ENCODE results near the gene TRAF3IP1. TPM values are rescaled to one million over a fixed set of nuclear protein-coding genes. Genes with fewer than 3 reads are reported as not detected.
A peak's percentile ranks its signal among the peaks of the same experiment; 100 is the strongest.

The TRAF3IP1 gene
- total and polyA plus RNA-seq, 9 donors: 4.4 to 11.5 (median 8.3) TPM

GRCh38 chr2:238295144-238296112, 24.9 kb upstream of the TRAF3IP1 start:
- H3K27me3 ChIP-seq (ENCODE audit: control insufficient read depth, insufficient read depth, low read length): peaks cover 11% of the 10 kb centered on the region
- H3K4me1 ChIP-seq (ENCODE audit: control insufficient read depth, insufficient read depth, low read length): peaks cover 6% of the 10 kb centered on the region
- WGBS (ENCODE audit: insufficient coverage): 61% methylated on average over 8 of the region's 21 CpGs
- H3K4me3 ChIP-seq (ENCODE audit: low read length): no peak overlapping the region
- no peak for DNase-seq
- no peaks in the 10 kb centered on the region for H3K9me3 ChIP-seq (replicated peaks; ENCODE audit: control insufficient read depth, low read depth, low read length)
- H3K27ac ChIP-seq (ENCODE audit: low read length): no peak overlapping the region
- no peaks in the 10 kb centered on the region for H3K36me3 ChIP-seq (ENCODE audit: control insufficient read depth, insufficient read depth, low read length)

- Histone ChIP-seq H3K36me3 (ENCODE audit: control insufficient read depth, insufficient read depth, low read length) (no peaks in the 10 kb centered on the region), H3K9me3 (replicated peaks; ENCODE audit: control insufficient read depth, low read depth, low read length) (no peaks in the 10 kb centered on the region), H3K4me3 (ENCODE audit: low read length) (no peak overlapping the region), H3K4me1 (ENCODE audit: control insufficient read depth, insufficient read depth, low read length) (peaks cover 6% of the 10 kb centered on the region), H3K27ac (ENCODE audit: low read length) (no peak overlapping the region), H3K27me3 (ENCODE audit: control insufficient read depth, insufficient read depth, low read length) (peaks cover 11% of the 10 kb centered on the region)
- DNase-seq: no peak
- 70% methylated on average over 20 of the region's 24 CpGs for WGBS (ENCODE audit: insufficient coverage)
Observed at GRCh38 chr2:238296638-238297457, 23.5 kb upstream of the TRAF3IP1 start.

- 51% methylated on average over 5 of the region's 7 CpGs for WGBS (ENCODE audit: insufficient coverage)
- no peaks in the 10 kb centered on the region for H3K36me3 ChIP-seq (ENCODE audit: control insufficient read depth, insufficient read depth, low read length)
- peaks cover 6% of the 10 kb centered on the region for H3K4me1 ChIP-seq (ENCODE audit: control insufficient read depth, insufficient read depth, low read length)
- H3K27me3 ChIP-seq (ENCODE audit: control insufficient read depth, insufficient read depth, low read length): peaks cover 11% of the 10 kb centered on the region
- peak; percentile 47 for DNase-seq
- H3K27ac ChIP-seq (ENCODE audit: low read length): no peak overlapping the region
- no peak overlapping the region for H3K4me3 ChIP-seq (ENCODE audit: low read length)
- no peaks in the 10 kb centered on the region for H3K9me3 ChIP-seq (replicated peaks; ENCODE audit: control insufficient read depth, low read depth, low read length)
Observed at GRCh38 chr2:238299803-238300202, 20.5 kb upstream of the TRAF3IP1 start.

GRCh38 chr2:238302087-238302486, 18.2 kb upstream of the TRAF3IP1 start:
- WGBS (ENCODE audit: insufficient coverage): no CpG with 5 or more reads among the region's 3 CpGs
- Histone ChIP-seq H3K4me1 (ENCODE audit: control insufficient read depth, insufficient read depth, low read length) (peaks cover 6% of the 10 kb centered on the region), H3K4me3 (ENCODE audit: low read length) (no peak overlapping the region), H3K36me3 (ENCODE audit: control insufficient read depth, insufficient read depth, low read length) (no peaks in the 10 kb centered on the region), H3K27ac (ENCODE audit: low read length) (no peak overlapping the region), H3K27me3 (ENCODE audit: control insufficient read depth, insufficient read depth, low read length) (peaks cover 5% of the 10 kb centered on the region), H3K9me3 (replicated peaks; ENCODE audit: control insufficient read depth, low read depth, low read length) (no peaks in the 10 kb centered on the region)
- DNase-seq: no peak

GRCh38 chr2:238302751-238303150, 17.6 kb upstream of the TRAF3IP1 start:
- 79% methylated on average over 8 of the region's 9 CpGs for WGBS (ENCODE audit: insufficient coverage)
- Histone ChIP-seq H3K4me3 (ENCODE audit: low read length) (no peak overlapping the region), H3K27ac (ENCODE audit: low read length) (no peak overlapping the region), H3K4me1 (ENCODE audit: control insufficient read depth, insufficient read depth, low read length) (peaks cover 6% of the 10 kb centered on the region), H3K9me3 (replicated peaks; ENCODE audit: control insufficient read depth, low read depth, low read length) (no peaks in the 10 kb centered on the region), H3K36me3 (ENCODE audit: control insufficient read depth, insufficient read depth, low read length) (no peaks in the 10 kb centered on the region), H3K27me3 (ENCODE audit: control insufficient read depth, insufficient read depth, low read length) (peaks cover under 1% of the 10 kb centered on the region)
- DNase-seq: no peak

- Histone ChIP-seq H3K27me3 (ENCODE audit: control insufficient read depth, insufficient read depth, low read length) (no peaks in the 10 kb centered on the region), H3K36me3 (ENCODE audit: control insufficient read depth, insufficient read depth, low read length) (no peaks in the 10 kb centered on the region), H3K27ac (ENCODE audit: low read length) (no peak overlapping the region), H3K4me3 (ENCODE audit: low read length) (no peak overlapping the region), H3K4me1 (ENCODE audit: control insufficient read depth, insufficient read depth, low read length) (peaks cover 6% of the 10 kb centered on the region), H3K9me3 (replicated peaks; ENCODE audit: control insufficient read depth, low read depth, low read length) (no peaks in the 10 kb centered on the region)
- DNase-seq: no peak
- WGBS (ENCODE audit: insufficient coverage): 86% methylated on average over 6 of the region's 6 CpGs
Observed at GRCh38 chr2:238304116-238304515, 16.2 kb upstream of the TRAF3IP1 start.

- WGBS (ENCODE audit: insufficient coverage): 71% methylated on average over 5 of the region's 12 CpGs
- no peaks in the 10 kb centered on the region for H3K9me3 ChIP-seq (replicated peaks; ENCODE audit: control insufficient read depth, low read depth, low read length)
- no peaks in the 10 kb centered on the region for H3K36me3 ChIP-seq (ENCODE audit: control insufficient read depth, insufficient read depth, low read length)
- H3K27me3 ChIP-seq (ENCODE audit: control insufficient read depth, insufficient read depth, low read length): no peaks in the 10 kb centered on the region
- no peak for DNase-seq
- H3K4me1 ChIP-seq (ENCODE audit: control insufficient read depth, insufficient read depth, low read length): no peaks in the 10 kb centered on the region
- H3K4me3 ChIP-seq (ENCODE audit: low read length): no peak overlapping the region
- no peak overlapping the region for H3K27ac ChIP-seq (ENCODE audit: low read length)
Observed at GRCh38 chr2:238305092-238305862, 15.0 kb upstream of the TRAF3IP1 start.

- DNase-seq: no peak
- no peak overlapping the region for H3K27ac ChIP-seq (ENCODE audit: low read length)
- no peak overlapping the region for H3K4me3 ChIP-seq (ENCODE audit: low read length)
- H3K9me3 ChIP-seq (replicated peaks; ENCODE audit: control insufficient read depth, low read depth, low read length): no peaks in the 10 kb centered on the region
- no peaks in the 10 kb centered on the region for H3K36me3 ChIP-seq (ENCODE audit: control insufficient read depth, insufficient read depth, low read length)
- H3K4me1 ChIP-seq (ENCODE audit: control insufficient read depth, insufficient read depth, low read length): no peaks in the 10 kb centered on the region
- H3K27me3 ChIP-seq (ENCODE audit: control insufficient read depth, insufficient read depth, low read length): no peaks in the 10 kb centered on the region
- 80% methylated on average over 1 of the region's 11 CpGs for WGBS (ENCODE audit: insufficient coverage)
Observed at GRCh38 chr2:238305965-238306671, 14.2 kb upstream of the TRAF3IP1 start.

- Histone ChIP-seq H3K36me3 (ENCODE audit: control insufficient read depth, insufficient read depth, low read length) (no peaks in the 10 kb centered on the region), H3K27me3 (ENCODE audit: control insufficient read depth, insufficient read depth, low read length) (no peaks in the 10 kb centered on the region), H3K4me3 (ENCODE audit: low read length) (no peak overlapping the region), H3K27ac (ENCODE audit: low read length) (no peak overlapping the region), H3K4me1 (ENCODE audit: control insufficient read depth, insufficient read depth, low read length) (no peaks in the 10 kb centered on the region), H3K9me3 (replicated peaks; ENCODE audit: control insufficient read depth, low read depth, low read length) (no peaks in the 10 kb centered on the region)
- no peak for DNase-seq
- 82% methylated on average over 5 of the region's 5 CpGs for WGBS (ENCODE audit: insufficient coverage)
Observed at GRCh38 chr2:238306672-238306998, 13.7 kb upstream of the TRAF3IP1 start.

Data from muscle of leg (tissue), 11 donors.